ENCODE measurements around the gene DYRK4. TPM values are rescaled to one million over a fixed set of nuclear protein-coding genes. Genes with fewer than 3 reads are reported as not detected.

The DYRK4 gene
- total and polyA plus RNA-seq, 2 of the 13 experiments (the other 11 are each of a cell fraction or from before 2014, with no cell fraction given): 29.4 to 40.2 TPM

DNA sequence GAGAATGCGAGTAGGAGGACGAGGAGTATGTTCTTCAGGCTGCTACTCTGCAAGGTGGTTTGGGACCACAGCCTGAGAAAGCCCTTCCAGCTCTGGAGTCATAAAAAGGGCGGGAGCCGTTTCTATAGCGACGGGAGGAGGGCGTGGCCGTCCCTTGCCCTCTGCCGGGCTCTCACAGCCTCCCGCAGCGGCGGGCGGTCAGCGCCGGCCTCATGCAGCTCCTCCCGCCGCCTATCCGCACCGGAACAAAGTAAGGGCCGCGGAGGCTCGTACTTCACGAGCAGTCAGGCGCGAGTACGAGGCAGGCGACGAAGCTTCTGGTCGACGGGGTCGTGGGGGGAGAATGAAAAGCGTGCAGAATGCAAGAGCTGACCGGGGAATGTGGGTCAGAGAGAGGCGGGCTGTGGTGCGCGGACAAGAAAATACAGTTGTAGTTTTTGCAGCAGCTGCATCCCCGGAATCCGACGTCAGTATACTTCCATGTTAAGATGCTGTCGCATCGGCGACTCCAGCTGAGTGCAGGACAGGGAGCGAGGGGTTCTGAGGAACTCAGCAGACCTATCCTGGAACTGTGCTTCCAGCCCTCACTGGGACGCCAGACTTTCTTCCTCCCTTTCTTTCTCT is at the start of gene DYRK4 (continued):
- TF ChIP-seq, protein P1, sequence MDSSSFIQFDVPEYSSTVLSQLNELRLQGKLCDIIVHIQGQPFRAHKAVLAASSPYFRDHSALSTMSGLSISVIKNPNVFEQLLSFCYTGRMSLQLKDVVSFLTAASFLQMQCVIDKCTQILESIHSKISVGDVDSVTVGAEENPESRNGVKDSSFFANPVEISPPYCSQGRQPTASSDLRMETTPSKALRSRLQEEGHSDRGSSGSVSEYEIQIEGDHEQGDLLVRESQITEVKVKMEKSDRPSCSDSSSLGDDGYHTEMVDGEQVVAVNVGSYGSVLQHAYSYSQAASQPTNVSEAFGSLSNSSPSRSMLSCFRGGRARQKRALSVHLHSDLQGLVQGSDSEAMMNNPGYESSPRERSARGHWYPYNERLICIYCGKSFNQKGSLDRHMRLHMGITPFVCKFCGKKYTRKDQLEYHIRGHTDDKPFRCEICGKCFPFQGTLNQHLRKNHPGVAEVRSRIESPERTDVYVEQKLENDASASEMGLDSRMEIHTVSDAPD (CRISPR knock-in tag; IDR thresholded peaks at IDR 0.05): 0 out of 2 replicates have a peak, but pooled peaks have one; percentile 62
- TF ChIP-seq ZNF354B (CRISPR knock-in tag; IDR thresholded peaks at IDR 0.05): 0 out of 2 replicates have a peak, but pooled peaks have one; percentile 53
- TF ChIP-seq ZBTB38 (CRISPR knock-in tag; IDR thresholded peaks at IDR 0.05): peak; percentile 83; the same call in 1 of the 2 replicates
- TF ChIP-seq ZBTB7A (CRISPR knock-in tag; IDR thresholded peaks at IDR 0.05): 0 out of 2 replicates have a peak, but pooled peaks have one; percentile 27
- TF ChIP-seq ZNF441 (CRISPR knock-in tag; IDR thresholded peaks at IDR 0.05; ENCODE audit: borderline replicate concordance): peak; percentile 73; the same call in 1 of the 2 replicates
- TF ChIP-seq ERF (CRISPR knock-in tag; IDR thresholded peaks at IDR 0.05): peak; percentile 68
- TF ChIP-seq PLRG1 (conservative IDR thresholded peaks at IDR 0.05): no peak
- no peak for TF ChIP-seq ZNF138 (CRISPR knock-in tag; IDR thresholded peaks at IDR 0.05; ENCODE audit: low read depth)
- TF ChIP-seq TCF12 (IDR thresholded peaks at IDR 0.05): no peak
- TF ChIP-seq TCF12 (CRISPR knock-in tag; IDR thresholded peaks at IDR 0.05): no peak
- TF ChIP-seq, protein P2, sequence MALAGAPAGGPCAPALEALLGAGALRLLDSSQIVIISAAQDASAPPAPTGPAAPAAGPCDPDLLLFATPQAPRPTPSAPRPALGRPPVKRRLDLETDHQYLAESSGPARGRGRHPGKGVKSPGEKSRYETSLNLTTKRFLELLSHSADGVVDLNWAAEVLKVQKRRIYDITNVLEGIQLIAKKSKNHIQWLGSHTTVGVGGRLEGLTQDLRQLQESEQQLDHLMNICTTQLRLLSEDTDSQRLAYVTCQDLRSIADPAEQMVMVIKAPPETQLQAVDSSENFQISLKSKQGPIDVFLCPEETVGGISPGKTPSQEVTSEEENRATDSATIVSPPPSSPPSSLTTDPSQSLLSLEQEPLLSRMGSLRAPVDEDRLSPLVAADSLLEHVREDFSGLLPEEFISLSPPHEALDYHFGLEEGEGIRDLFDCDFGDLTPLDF (CRISPR knock-in tag; IDR thresholded peaks at IDR 0.05): 0 out of 2 replicates have a peak, but pooled peaks have one; percentile 24
- TF ChIP-seq ZNF556 (CRISPR knock-in tag; IDR thresholded peaks at IDR 0.05; ENCODE audit: borderline replicate concordance): 0 out of 2 replicates have a peak, but pooled peaks have one; percentile 47
- TF ChIP-seq, protein P3, sequence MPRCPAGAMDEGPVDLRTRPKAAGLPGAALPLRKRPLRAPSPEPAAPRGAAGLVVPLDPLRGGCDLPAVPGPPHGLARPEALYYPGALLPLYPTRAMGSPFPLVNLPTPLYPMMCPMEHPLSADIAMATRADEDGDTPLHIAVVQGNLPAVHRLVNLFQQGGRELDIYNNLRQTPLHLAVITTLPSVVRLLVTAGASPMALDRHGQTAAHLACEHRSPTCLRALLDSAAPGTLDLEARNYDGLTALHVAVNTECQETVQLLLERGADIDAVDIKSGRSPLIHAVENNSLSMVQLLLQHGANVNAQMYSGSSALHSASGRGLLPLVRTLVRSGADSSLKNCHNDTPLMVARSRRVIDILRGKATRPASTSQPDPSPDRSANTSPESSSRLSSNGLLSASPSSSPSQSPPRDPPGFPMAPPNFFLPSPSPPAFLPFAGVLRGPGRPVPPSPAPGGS (CRISPR knock-in tag; IDR thresholded peaks at IDR 0.05): 0 out of 2 replicates have a peak, but pooled peaks have one; percentile 20
- TF ChIP-seq, protein P4, sequence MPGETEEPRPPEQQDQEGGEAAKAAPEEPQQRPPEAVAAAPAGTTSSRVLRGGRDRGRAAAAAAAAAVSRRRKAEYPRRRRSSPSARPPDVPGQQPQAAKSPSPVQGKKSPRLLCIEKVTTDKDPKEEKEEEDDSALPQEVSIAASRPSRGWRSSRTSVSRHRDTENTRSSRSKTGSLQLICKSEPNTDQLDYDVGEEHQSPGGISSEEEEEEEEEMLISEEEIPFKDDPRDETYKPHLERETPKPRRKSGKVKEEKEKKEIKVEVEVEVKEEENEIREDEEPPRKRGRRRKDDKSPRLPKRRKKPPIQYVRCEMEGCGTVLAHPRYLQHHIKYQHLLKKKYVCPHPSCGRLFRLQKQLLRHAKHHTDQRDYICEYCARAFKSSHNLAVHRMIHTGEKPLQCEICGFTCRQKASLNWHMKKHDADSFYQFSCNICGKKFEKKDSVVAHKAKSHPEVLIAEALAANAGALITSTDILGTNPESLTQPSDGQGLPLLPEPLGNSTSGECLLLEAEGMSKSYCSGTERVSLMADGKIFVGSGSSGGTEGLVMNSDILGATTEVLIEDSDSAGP (CRISPR knock-in tag; IDR thresholded peaks at IDR 0.05; ENCODE audit: borderline replicate concordance): peak; percentile 48; the same call in 1 of the 2 replicates
- TF ChIP-seq, protein P5, sequence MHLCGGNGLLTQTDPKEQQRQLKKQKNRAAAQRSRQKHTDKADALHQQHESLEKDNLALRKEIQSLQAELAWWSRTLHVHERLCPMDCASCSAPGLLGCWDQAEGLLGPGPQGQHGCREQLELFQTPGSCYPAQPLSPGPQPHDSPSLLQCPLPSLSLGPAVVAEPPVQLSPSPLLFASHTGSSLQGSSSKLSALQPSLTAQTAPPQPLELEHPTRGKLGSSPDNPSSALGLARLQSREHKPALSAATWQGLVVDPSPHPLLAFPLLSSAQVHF (CRISPR knock-in tag; IDR thresholded peaks at IDR 0.05): 0 out of 2 replicates have a peak, but pooled peaks have one; percentile 38
- peak; percentile 58; the same call in 1 of the 2 replicates for TF ChIP-seq ZNF772 (CRISPR knock-in tag; IDR thresholded peaks at IDR 0.05)
- no peak for TF ChIP-seq CAMTA2 (CRISPR knock-in tag; IDR thresholded peaks at IDR 0.05; ENCODE audit: borderline replicate concordance)
- TF ChIP-seq ELF1 (CRISPR knock-in tag; IDR thresholded peaks at IDR 0.05): 0 out of 2 replicates have a peak, but pooled peaks have one; percentile 31
- no peak for TF ChIP-seq MED1 (CRISPR knock-in tag; IDR thresholded peaks at IDR 0.05)
- no peak for TF ChIP-seq STAT5B (CRISPR knock-in tag; IDR thresholded peaks at IDR 0.05)
- no peak for TF ChIP-seq ZC3H4 (CRISPR knock-in tag; IDR thresholded peaks at IDR 0.05; ENCODE audit: borderline replicate concordance)
- peak; percentile 22 for TF ChIP-seq XRCC5 (optimal IDR thresholded peaks at IDR 0.05; ENCODE audit: low read length)
- TF ChIP-seq ZNF292 (CRISPR knock-in tag; IDR thresholded peaks at IDR 0.05; ENCODE audit: borderline replicate concordance, low read depth): peak; percentile 60; the same call in 1 of the 2 replicates
- TF ChIP-seq SIX4 (CRISPR knock-in tag; IDR thresholded peaks at IDR 0.05): no peak
